Measurements from ENCODE around the gene FAM76B.

The FAM76B gene

DNA sequence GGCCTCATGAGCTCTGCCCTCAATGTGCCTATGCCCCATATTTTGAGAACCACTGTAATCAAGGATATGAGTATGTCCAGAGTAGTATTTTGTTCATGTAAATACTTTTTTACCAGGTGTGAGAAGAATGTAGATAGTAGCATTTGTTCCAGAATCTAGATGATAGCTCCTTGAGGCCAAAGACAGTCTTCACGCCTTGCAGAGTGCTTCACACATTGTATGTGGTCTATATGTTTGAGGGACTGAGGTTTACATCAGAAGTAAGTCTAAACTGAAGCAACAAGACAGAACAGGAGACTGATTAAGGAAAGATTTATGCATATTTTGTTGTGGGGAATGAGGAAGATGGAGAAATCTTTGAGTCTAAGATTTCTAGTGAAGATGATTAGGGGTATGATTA, 13.2 kb upstream of the FAM76B start:
- Mint-ChIP-seq H3K4me3 (no peak overlapping the region), H3K4me1 (peaks cover 2% of the 10 kb centered on the region), H3K36me3 (peaks cover 20% of the 10 kb centered on the region), H3K27me3 (no peaks in the 10 kb centered on the region), H3K27ac (no peak overlapping the region), H3K9me3 (no peaks in the 10 kb centered on the region)
- no peak for DNase-seq (ENCODE audit: low spot score in 2 of 2)
- ATAC-seq (ENCODE audit: low read depth): no peak

DNA sequence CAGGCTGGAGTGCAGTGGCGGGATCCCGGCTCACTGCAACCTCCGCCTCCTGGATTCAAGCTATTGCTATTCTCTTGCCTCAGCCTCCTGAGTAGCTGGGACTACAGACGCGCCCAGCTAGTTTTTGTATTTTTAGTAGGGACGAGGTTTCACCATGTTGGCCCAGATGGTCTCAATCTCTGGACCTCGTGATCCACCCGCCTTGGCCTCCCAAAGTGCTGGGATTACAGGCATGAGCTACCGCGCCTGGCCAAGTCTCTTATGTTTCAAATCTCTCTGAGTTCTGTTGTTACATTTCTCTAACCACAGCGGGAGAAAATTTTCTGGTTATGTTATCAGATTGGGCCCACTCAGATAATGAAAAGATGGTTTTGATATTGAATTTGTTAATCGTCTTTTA, 10.9 kb upstream of the FAM76B start:
- no peak for DNase-seq (ENCODE audit: low spot score in 2 of 2)
- ATAC-seq (ENCODE audit: low read depth): no peak
- peaks cover 20% of the 10 kb centered on the region for H3K36me3 Mint-ChIP-seq
- H3K27ac Mint-ChIP-seq: no peak overlapping the region
- no peak overlapping the region for H3K4me3 Mint-ChIP-seq
- peaks cover 2% of the 10 kb centered on the region for H3K4me1 Mint-ChIP-seq
- no peaks in the 10 kb centered on the region for H3K27me3 Mint-ChIP-seq
- H3K9me3 Mint-ChIP-seq: no peaks in the 10 kb centered on the region

DNA sequence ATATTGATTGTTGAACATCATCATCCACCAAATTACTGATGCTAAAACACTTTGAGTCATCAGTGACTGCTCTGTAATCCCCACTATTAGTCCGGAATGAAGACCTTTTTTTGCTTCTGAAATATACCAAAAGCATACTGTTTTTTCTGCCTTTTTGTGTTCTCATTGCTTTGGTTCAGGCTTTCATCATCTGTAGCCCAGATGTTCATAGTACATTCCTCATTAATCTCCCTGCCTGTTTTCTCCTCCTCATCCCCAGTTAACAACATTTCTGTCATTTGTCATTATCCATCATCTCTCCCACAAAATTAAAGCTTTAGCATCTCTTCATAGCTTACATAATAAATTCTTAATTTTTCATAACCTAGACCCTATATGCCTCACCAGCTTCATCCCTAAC, 10.0 kb upstream of the FAM76B start:
- no peak overlapping the region for H3K27ac Mint-ChIP-seq
- peaks cover 20% of the 10 kb centered on the region for H3K36me3 Mint-ChIP-seq

DNA sequence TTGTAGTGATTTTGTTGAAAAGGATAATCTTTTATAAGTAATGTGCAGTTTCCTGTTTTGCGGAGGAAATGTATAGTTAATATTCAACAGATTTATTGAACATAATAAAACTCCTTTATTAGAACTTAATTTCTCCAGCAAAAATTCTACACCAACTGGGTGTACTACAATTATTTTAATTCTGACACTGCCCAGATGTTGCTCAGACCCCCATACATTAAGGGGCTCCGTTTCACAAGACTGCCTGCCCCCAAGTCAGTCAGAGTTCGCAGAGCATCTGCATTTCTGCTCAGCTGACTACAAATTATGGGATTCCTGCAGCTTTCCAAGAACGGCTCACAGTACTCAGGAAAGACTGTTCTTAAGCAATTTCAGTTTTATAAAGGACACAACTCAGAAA, 6.9 kb upstream of the FAM76B start:
- no peak overlapping the region for H3K4me3 Mint-ChIP-seq
- peaks cover 11% of the 10 kb centered on the region for H3K36me3 Mint-ChIP-seq
- DNase-seq (ENCODE audit: low spot score in 2 of 2): no peak
- H3K27me3 Mint-ChIP-seq: no peaks in the 10 kb centered on the region
- peaks cover 21% of the 10 kb centered on the region for H3K4me1 Mint-ChIP-seq
- no peak for ATAC-seq (ENCODE audit: low read depth)
- no peak overlapping the region for H3K27ac Mint-ChIP-seq
- H3K9me3 Mint-ChIP-seq: no peaks in the 10 kb centered on the region

More for the DNA sequence above, 10.0 kb upstream of the FAM76B start:
- ATAC-seq (ENCODE audit: low read depth): no peak
- Mint-ChIP-seq H3K4me1 (peaks cover 5% of the 10 kb centered on the region), H3K4me3 (no peak overlapping the region), H3K27me3 (no peaks in the 10 kb centered on the region), H3K9me3 (no peaks in the 10 kb centered on the region)
- no peak for DNase-seq (ENCODE audit: low spot score in 2 of 2)

DNA sequence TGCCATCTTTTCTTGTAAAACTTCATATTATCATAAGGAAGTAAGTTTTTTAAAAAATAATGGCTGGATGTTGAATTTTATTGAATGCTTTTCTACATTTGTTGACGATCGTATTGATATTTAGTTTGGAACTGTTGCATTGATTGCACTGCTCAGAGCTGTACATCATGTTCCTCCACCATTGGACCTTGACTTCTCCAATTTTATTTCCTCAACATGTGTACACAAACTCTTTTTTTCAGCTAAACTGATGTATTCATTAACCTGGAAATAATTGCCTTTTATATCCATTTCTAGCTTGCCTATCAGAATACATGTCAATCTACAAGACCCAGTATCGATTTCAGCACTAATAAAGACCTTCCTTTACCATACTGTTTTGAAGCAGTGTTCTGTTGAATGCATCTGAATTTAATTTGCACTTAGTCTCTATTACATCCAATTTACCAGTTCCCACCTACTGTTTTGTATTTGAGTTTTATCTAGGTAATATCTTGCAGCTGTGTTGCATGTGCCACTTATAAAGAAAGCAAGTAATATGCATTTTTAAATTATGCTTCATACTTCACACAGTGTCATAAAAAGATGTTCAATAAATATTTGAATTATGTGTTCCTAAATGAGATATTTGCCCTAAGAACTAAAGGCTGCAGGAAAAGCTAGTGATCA, 6.2 kb upstream of the FAM76B start:
- H3K4me1 Mint-ChIP-seq: peaks cover 26% of the 10 kb centered on the region
- no peak overlapping the region for H3K4me3 Mint-ChIP-seq
- no peak overlapping the region for H3K27ac Mint-ChIP-seq
- DNase-seq (ENCODE audit: low spot score in 2 of 2): no peak
- no peaks in the 10 kb centered on the region for H3K27me3 Mint-ChIP-seq
- H3K9me3 Mint-ChIP-seq: no peaks in the 10 kb centered on the region
- no peak for ATAC-seq (ENCODE audit: low read depth)
- peaks cover 10% of the 10 kb centered on the region for H3K36me3 Mint-ChIP-seq

DNA sequence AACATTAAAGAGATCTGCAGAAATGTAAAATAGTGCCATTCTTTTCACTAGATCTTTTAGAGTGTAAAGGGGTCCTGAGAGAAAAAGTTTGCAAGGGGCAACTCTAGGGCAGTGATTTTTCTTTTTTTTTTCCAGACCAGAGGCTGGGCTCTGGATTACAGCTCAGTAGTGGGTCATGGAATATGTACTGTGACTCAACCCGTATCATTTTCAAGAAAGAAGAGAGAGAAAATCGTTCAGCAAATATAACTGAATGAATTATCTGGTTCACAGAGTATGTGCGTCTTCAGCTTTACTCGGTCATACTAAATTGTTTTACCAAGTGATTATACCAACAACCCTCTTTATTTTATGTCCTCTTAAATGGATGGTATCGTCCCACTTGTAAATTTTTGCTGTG, 4.5 kb upstream of the FAM76B start:
- ATAC-seq (ENCODE audit: low read depth) (no peak), DNase-seq (ENCODE audit: low spot score in 2 of 2) (no peak)
- no peaks in the 10 kb centered on the region for H3K9me3 Mint-ChIP-seq
- no peak overlapping the region for H3K4me3 Mint-ChIP-seq
- H3K4me1 Mint-ChIP-seq: peaks cover 23% of the 10 kb centered on the region
- no peaks in the 10 kb centered on the region for H3K27me3 Mint-ChIP-seq
- no peak overlapping the region for H3K27ac Mint-ChIP-seq
- H3K36me3 Mint-ChIP-seq: peaks cover 2% of the 10 kb centered on the region

DNA sequence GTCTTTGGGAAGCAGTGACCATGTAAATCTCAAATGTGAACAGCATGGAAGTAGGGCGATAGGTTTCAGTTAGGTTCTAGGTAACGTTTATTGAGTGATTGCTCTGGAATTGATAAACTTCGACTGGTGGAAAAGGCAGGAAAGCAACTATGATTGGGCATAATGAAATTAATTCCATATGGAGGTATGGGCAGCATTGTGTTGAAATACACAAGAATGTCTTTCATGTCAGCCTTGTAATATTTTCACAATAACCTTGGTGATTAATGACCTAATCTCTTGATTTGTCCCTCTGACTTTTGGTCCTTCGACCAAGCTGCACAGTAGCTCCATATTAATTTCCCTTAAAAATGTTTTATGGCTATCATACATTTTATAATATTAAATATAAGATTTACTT, 3.5 kb upstream of the FAM76B start:
- H3K36me3 Mint-ChIP-seq: peaks cover 2% of the 10 kb centered on the region
- H3K27me3 Mint-ChIP-seq: no peaks in the 10 kb centered on the region
- no peak overlapping the region for H3K27ac Mint-ChIP-seq
- no peak for ATAC-seq (ENCODE audit: low read depth)
- no peak for DNase-seq (ENCODE audit: low spot score in 2 of 2)
- H3K4me3 Mint-ChIP-seq: no peak overlapping the region
- no peaks in the 10 kb centered on the region for H3K9me3 Mint-ChIP-seq
- peaks cover 23% of the 10 kb centered on the region for H3K4me1 Mint-ChIP-seq

DNA sequence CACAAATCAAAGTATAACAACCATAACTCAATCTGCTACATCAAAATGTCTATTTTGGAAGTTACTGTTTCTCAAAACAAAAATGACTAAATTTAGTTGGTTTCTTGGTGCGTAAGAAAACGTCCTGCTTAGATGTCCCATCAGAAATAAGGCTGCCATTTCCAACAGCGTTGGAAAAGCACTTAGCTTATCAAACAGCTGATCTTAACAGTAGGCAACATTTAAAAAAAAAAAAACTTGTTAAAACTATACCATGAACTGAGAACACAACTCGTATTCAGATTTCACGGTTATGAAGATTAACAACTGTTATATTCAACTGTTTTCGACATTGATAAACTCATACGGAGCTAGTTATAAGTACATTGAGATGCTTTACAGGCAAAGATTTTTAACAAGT, 3.1 kb upstream of the FAM76B start:
- Mint-ChIP-seq H3K4me3 (no peak overlapping the region), H3K36me3 (peaks cover 4% of the 10 kb centered on the region), H3K4me1 (peaks cover 26% of the 10 kb centered on the region), H3K9me3 (no peaks in the 10 kb centered on the region), H3K27ac (no peak overlapping the region), H3K27me3 (no peaks in the 10 kb centered on the region)
- ATAC-seq (ENCODE audit: low read depth): no peak
- no peak for DNase-seq (ENCODE audit: low spot score in 2 of 2)

DNA sequence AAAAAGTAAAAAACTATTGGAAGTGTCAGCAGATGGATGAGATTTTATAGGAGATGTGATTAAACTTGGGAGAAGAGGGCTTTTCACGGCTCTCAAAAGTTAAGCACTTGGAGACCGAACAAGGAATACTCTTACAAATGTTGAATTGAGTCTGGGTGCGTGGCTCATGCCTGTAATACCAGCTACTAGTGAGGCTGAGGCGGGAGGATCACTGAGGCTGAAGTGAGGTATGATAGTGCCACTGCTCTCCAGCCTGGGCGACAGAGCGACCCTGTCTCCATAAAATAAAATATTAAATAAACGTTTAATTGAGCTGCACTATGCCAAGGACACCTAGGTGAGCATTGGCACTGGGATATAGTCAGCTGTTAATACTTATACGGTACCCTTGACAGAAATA, 2.6 kb upstream of the FAM76B start:
- H3K36me3 Mint-ChIP-seq: peaks cover 4% of the 10 kb centered on the region
- H3K9me3 Mint-ChIP-seq: no peaks in the 10 kb centered on the region
- ATAC-seq (ENCODE audit: low read depth) (no peak), DNase-seq (ENCODE audit: low spot score in 2 of 2) (no peak)
- no peaks in the 10 kb centered on the region for H3K27me3 Mint-ChIP-seq
- H3K27ac Mint-ChIP-seq: peak overlapping the region; percentile 99
- peaks cover 26% of the 10 kb centered on the region for H3K4me1 Mint-ChIP-seq
- H3K4me3 Mint-ChIP-seq: peak overlapping the region; percentile 94

DNA sequence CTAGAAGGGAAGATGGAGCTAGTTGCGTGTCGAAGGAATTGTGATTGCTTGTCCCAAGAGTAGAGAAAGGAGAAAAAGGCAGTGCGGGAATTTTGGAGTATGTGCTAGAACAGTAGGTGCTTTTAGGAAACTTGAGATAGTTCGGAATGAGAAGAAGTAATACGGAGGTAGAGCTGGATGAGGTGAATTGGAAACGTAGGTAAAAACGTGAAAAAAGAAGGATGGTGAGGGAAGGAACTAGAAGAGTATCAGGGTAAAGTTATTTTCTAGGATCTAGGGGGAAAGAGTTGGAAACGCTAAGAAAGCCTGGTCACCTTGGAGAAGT, 2.1 kb upstream of the FAM76B start:
- Mint-ChIP-seq H3K4me3 (peak overlapping the region; percentile 94), H3K4me1 (peaks cover 26% of the 10 kb centered on the region), H3K27ac (peak overlapping the region; percentile 99), H3K9me3 (no peaks in the 10 kb centered on the region), H3K27me3 (no peaks in the 10 kb centered on the region), H3K36me3 (peaks cover 4% of the 10 kb centered on the region)
- DNase-seq (ENCODE audit: low spot score in 2 of 2) (no peak), ATAC-seq (ENCODE audit: low read depth) (no peak)

DNA sequence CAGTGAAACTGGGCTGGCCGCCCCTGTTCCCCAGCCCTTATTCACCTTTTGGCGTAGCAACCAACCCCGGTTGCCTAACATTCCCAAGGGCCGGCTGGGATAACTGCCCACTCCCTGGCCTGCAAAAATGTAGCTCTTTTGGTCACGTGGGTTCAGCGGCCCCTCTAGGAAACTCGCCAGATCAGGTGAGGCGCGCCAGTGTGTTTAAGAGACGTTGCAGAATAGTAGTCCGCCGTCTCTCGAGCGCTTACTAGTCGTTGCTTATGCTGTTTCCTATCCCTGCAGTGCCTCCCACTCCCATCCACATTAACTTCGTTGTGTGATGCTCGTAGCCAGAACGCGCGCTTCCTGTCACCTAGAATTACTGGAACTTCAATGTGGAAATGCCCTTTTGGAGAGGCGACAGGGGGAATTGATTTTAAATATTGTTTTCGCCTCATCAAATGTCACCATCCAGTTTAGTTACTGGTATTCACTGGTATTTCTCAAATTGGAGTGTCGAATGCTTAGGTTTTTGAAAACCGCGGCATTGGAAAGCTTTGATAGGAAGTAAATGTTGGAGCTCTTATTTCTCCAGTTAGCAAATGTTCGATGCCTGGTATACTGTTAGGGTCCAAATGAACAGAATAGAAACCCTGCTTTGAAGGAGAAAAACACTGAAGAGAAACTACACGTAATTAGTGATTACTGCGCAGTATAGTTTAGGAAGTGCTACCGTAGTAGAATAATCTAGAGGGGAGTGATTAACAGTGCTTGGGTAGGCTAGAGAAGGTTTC, 1.5 kb upstream of the FAM76B start:
- H3K27me3 Mint-ChIP-seq: no peaks in the 10 kb centered on the region
- no peaks in the 10 kb centered on the region for H3K9me3 Mint-ChIP-seq
- ATAC-seq (ENCODE audit: low read depth) (no peak), DNase-seq (ENCODE audit: low spot score in 2 of 2) (no peak)
- H3K4me3 Mint-ChIP-seq: peak overlapping the region; percentile 94
- H3K27ac Mint-ChIP-seq: peak overlapping the region; percentile 99
- H3K36me3 Mint-ChIP-seq: peaks cover 4% of the 10 kb centered on the region
- H3K4me1 Mint-ChIP-seq: peaks cover 26% of the 10 kb centered on the region

DNA sequence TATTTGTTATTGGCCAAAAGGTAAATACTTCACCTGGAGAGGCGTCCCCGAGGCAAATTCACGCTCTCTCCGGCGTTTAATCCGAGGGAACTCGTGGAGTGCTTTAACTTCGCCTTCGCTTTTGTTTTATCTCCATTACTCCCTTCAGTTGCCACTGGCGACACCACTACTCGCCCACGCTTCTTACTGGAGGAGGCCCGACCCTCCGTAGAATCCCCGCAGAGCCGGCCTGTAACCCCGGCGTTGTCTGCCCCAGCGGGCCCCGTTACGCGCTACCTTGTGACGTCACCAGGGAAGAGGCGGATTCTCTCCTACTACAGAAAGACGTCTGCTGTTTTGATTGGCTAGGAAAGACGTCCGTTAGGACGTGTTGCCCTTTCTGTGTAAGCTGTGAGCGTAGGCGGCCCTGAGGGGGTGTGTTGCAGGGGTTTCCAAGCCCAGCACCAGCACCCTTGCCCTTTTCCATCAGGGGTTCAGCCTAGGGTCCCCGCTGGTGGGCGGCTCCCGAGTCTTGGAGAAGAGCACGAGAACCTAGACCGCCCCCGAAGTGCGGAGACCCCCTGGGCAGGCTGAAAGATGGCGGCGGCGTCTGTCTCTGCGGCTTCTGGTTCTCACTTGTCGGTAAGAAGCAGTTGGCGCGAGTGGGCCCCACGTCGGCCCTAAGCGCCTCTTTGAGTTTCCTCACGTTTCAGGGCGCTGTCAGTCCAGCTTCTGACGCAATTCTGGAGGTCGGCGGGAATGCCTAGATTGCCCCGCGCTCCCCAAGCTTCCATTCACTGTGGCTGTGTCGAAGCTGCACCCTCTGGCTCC, 746 bp upstream of the FAM76B start, which contains the start of gene CEP57:
TSS of gene CEP57 (plus strand) at position 376 of the 810 bp plus-strand sequence. CDS start at position 577, 201 bp downstream.
- no peaks in the 10 kb centered on the region for H3K9me3 Mint-ChIP-seq
- peaks cover 9% of the 10 kb centered on the region for H3K36me3 Mint-ChIP-seq
- peak within 1 kb of the TSS; percentile 99 for H3K27ac Mint-ChIP-seq
- H3K4me3 Mint-ChIP-seq: peak within 1 kb of the TSS; percentile 94
- peak; percentile 65 for ATAC-seq (ENCODE audit: low read depth)
- peak; percentile 90 to 91 for DNase-seq (ENCODE audit: low spot score in 2 of 2)
- H3K27me3 Mint-ChIP-seq: no peaks in the 10 kb centered on the region
- peaks cover 29% of the 10 kb centered on the region for H3K4me1 Mint-ChIP-seq

DNA sequence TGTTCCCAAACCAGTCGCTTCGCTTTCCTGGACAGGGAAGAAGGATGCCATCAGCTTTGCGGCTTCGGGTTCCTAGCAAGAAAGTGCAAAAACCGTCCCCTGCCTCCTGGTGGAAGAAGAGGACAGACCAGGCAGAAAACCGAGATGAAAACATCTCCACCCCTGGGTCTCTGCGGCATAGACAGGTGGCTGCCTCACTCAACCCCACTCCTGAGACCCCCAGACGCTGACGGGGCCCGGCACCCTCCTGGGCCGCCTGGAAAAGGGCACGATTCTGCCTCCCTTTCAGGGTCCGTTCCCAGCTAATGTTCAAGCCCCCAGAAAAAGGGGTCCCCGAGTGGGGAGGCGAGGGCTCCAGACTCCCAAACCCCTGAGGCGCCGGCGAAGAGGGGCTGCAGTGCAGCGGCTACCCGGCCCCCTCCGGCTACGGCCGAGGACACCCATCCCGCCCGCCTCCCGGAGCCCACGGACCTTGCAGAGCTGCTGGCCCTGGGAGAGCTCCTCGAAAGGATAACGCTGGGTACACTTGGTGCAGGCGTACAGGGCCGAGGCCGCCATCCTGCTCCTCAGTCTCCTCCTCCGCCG, 569 bp downstream of the FAM76B start:
- H3K27ac Mint-ChIP-seq: peak overlapping the region; percentile 99
- no peak for ATAC-seq (ENCODE audit: low read depth)
- no peaks in the 10 kb centered on the region for H3K9me3 Mint-ChIP-seq
- H3K36me3 Mint-ChIP-seq: peaks cover 12% of the 10 kb centered on the region
- peaks cover 26% of the 10 kb centered on the region for H3K4me1 Mint-ChIP-seq
- no peaks in the 10 kb centered on the region for H3K27me3 Mint-ChIP-seq
- no peak for DNase-seq (ENCODE audit: low spot score in 2 of 2)
- H3K4me3 Mint-ChIP-seq: peak overlapping the region; percentile 94

DNA sequence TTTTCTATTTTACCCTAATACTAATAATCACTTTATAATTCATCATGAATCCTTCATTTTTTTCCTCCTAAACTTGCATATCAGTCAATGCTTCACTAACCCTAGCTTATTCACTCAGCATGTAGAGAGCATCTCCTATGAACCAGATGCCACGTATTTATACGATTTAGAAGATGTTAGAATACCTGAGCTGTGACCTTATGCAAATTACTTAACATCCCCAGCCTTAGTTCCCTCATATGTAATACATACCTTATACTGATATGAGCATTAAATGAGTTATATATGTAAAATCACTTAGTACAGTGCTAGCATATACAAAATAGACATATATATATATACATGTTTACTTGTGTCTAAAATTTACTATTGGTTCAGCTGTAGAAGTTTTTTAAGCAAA, 9.0 kb downstream of the FAM76B start:
- H3K4me1 Mint-ChIP-seq: peaks cover 21% of the 10 kb centered on the region
- H3K27ac Mint-ChIP-seq: peak overlapping the region; percentile 64
- H3K36me3 Mint-ChIP-seq: peaks cover 35% of the 10 kb centered on the region

More for the DNA sequence above, 9.0 kb downstream of the FAM76B start:
- H3K9me3 Mint-ChIP-seq: no peaks in the 10 kb centered on the region
- DNase-seq (ENCODE audit: low spot score in 2 of 2) (no peak), ATAC-seq (ENCODE audit: low read depth) (peak; percentile 96)
- no peak overlapping the region for H3K4me3 Mint-ChIP-seq
- no peaks in the 10 kb centered on the region for H3K27me3 Mint-ChIP-seq
